Mesothelial cell of epicardium (in vitro differentiated cells): Measurements from ENCODE around the gene ANO1. TPM values are rescaled to one million over a fixed set of nuclear protein-coding genes. Genes with fewer than 3 reads are reported as not detected.

Experiments
- DNase-seq, 2 experiments: peaks; one replicate each; pipeline ENCODE4 v3.0.0; 2021; ENCODE audit warnings: low spot score in 2 of 2; ENCODE audit not compliant: unreplicated experiment in 2 of 2
- H3K27ac Mint-ChIP-seq: 2 replicates; pipeline ENCODE4 v1.8.0; 2021; ENCODE audit warnings: mixed read lengths
- H3K27me3 Mint-ChIP-seq: 2 replicates; pipeline ENCODE4 v1.8.0; 2021; ENCODE audit warnings: low read depth, mixed read lengths
- H3K36me3 Mint-ChIP-seq: 2 replicates; pipeline ENCODE4 v1.8.0; 2021; ENCODE audit warnings: mixed read lengths
- H3K4me1 Mint-ChIP-seq: 2 replicates; pipeline ENCODE4 v1.8.0; 2021; ENCODE audit warnings: mixed read lengths
- H3K4me3 Mint-ChIP-seq: 2 replicates; pipeline ENCODE4 v1.8.0; 2021; ENCODE audit warnings: mild to moderate bottlenecking, moderate library complexity, mixed read lengths
- H3K9me3 Mint-ChIP-seq: 2 replicates; pipeline ENCODE4 v1.8.0; 2021; ENCODE audit warnings: mixed read lengths
- total RNA-seq: library from RNA; stranded (reverse); gene quantifications from 3 replicates; pipeline ENCODE4 v1.2.1, GENCODE V29; 2021
- TF ChIP-seq, protein P1 (sequence below): fragments of 200-600 bp; sonication (generic); IDR thresholded peaks from one replicate; pipeline ENCODE4 v1.5.0; 2021; ENCODE audit warnings: antibody characterized with exemption; ENCODE audit not compliant: unreplicated experiment

Gene ANO1
- total RNA-seq, 1 donor from 2014 or later, result 37.2 TPM

DNA sequence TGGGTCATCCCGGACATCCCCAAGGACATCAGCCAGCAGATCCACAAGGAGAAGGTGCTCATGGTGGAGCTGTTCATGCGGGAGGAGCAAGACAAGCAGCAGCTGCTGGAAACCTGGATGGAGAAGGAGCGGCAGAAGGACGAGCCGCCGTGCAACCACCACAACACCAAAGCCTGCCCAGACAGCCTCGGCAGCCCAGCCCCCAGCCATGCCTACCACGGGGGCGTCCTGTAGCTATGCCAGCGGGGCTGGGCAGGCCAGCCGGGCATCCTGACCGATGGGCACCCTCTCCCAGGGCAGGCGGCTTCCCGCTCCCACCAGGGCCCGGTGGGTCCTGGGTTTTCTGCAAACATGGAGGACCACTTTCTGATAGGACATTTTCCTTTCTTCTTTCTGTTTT is 109.7 kb downstream of the ANO1 start:
- DNase-seq, result no peak
- Mint-ChIP-seq H3K27me3 (peaks cover 6% of the 10 kb centered on the region), H3K4me1 (peaks cover 3% of the 10 kb centered on the region), H3K27ac (no peak overlapping the region), H3K4me3 (no peak overlapping the region), H3K9me3 (no peaks in the 10 kb centered on the region), H3K36me3 (no peaks in the 10 kb centered on the region)
- TF ChIP-seq, protein P1, sequence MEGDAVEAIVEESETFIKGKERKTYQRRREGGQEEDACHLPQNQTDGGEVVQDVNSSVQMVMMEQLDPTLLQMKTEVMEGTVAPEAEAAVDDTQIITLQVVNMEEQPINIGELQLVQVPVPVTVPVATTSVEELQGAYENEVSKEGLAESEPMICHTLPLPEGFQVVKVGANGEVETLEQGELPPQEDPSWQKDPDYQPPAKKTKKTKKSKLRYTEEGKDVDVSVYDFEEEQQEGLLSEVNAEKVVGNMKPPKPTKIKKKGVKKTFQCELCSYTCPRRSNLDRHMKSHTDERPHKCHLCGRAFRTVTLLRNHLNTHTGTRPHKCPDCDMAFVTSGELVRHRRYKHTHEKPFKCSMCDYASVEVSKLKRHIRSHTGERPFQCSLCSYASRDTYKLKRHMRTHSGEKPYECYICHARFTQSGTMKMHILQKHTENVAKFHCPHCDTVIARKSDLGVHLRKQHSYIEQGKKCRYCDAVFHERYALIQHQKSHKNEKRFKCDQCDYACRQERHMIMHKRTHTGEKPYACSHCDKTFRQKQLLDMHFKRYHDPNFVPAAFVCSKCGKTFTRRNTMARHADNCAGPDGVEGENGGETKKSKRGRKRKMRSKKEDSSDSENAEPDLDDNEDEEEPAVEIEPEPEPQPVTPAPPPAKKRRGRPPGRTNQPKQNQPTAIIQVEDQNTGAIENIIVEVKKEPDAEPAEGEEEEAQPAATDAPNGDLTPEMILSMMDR, result no peak

DNA sequence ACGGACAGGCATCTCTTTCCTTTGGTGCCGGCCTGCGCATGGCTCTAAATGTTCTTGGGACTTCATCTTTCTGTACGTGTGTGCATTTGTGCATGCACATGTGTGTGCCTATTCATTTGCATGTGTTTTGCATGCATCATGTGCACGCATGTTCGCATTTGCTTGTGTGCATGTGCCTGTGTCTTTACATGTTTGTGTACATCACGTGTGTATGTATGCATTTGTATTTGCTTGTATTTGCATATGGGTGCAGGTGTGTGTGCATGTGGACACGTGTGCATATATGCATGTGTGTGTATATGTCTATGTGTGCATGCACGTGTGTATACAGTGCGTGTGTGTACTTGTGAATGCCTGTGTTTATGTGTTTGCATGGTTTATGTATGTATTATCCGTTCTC is 111.5 kb downstream of the ANO1 start:
- Mint-ChIP-seq H3K27ac (no peak overlapping the region), H3K27me3 (peaks cover 6% of the 10 kb centered on the region), H3K36me3 (no peaks in the 10 kb centered on the region), H3K4me3 (no peak overlapping the region), H3K9me3 (no peaks in the 10 kb centered on the region), H3K4me1 (peaks cover 3% of the 10 kb centered on the region)
- DNase-seq, result no peak
- TF ChIP-seq, protein P1, result no peak

DNA sequence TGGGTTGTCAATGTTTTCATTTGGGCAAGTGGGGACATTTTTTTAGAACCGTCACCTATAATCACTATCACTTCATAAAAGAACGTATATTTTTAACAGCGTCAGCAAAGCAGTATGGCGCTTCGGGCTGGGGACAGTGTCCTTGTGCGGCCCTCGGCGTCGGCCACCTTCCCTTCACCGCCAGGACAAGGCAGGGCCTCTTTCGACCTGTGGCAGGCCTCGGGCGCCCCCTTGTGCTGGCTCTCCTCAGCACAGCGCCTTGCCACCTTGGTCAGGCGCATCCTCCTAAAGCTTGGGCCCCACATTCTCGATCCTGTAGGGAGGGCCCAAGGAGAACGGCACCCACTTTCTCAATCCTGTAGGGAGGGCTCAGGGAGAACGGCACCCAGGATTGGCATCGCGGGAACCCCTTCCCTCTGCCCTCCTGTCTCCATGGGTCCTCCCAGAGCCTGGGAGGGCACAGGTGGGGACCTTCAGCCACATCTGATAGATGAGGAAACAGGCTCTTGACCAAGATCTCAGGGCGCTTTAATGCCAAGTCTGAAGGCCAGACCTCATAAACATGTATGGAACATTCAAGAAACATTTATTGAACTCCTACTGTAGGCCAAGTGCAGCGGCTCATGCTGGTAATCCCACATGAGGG is 113.5 kb downstream of the ANO1 start:
- peaks cover 8% of the 10 kb centered on the region for H3K27me3 Mint-ChIP-seq
- no peaks in the 10 kb centered on the region for H3K36me3 Mint-ChIP-seq

DNA sequence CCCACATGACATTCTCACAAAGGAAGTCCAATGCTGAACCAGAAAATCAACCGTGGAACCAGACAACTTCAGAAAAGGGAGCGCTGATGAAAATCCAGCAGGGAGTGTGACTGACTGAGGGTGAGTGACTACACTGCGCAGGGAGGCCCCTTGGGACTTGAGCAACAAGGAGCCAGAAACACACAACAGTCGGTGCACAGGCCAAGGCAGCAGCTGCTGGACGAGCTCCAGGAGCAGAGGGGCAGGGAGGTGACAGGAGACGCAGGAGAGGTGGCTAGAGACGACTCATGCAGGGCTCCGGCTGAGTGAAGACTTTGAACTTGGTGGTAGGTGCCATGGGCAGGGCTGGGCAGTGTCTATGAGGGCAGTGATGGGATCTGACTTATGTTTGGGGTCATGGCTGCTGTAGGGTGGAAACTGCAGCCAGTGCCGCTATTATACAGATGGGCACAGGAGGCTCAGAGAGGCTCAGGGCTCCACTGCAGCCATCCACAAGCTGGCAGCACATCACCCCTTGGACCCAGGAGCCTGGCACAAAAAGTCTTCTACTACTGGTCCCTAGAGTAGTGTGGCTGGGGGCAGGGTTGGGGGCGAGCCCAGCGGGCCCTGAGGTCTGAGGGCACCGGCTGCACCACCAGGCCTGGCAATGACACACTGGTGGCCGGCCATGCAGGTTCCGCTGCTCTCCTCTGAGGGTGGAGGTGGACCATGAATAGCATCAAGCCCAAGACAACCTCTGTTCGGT is 114.7 kb downstream of the ANO1 start:
- Mint-ChIP-seq H3K4me1 (peaks cover 3% of the 10 kb centered on the region), H3K4me3 (no peak overlapping the region), H3K9me3 (no peaks in the 10 kb centered on the region), H3K27me3 (peaks cover 4% of the 10 kb centered on the region), H3K36me3 (no peaks in the 10 kb centered on the region), H3K27ac (no peak overlapping the region)
- DNase-seq, result no peak
- TF ChIP-seq, protein P1, result no peak

More for the DNA sequence above, 113.5 kb downstream of the ANO1 start:
- Mint-ChIP-seq H3K27ac (no peak overlapping the region), H3K9me3 (no peaks in the 10 kb centered on the region), H3K4me1 (peaks cover 3% of the 10 kb centered on the region), H3K4me3 (no peak overlapping the region)
- TF ChIP-seq, protein P1, result peak; percentile 85
- DNase-seq, result peak; percentile 62 to 89

DNA sequence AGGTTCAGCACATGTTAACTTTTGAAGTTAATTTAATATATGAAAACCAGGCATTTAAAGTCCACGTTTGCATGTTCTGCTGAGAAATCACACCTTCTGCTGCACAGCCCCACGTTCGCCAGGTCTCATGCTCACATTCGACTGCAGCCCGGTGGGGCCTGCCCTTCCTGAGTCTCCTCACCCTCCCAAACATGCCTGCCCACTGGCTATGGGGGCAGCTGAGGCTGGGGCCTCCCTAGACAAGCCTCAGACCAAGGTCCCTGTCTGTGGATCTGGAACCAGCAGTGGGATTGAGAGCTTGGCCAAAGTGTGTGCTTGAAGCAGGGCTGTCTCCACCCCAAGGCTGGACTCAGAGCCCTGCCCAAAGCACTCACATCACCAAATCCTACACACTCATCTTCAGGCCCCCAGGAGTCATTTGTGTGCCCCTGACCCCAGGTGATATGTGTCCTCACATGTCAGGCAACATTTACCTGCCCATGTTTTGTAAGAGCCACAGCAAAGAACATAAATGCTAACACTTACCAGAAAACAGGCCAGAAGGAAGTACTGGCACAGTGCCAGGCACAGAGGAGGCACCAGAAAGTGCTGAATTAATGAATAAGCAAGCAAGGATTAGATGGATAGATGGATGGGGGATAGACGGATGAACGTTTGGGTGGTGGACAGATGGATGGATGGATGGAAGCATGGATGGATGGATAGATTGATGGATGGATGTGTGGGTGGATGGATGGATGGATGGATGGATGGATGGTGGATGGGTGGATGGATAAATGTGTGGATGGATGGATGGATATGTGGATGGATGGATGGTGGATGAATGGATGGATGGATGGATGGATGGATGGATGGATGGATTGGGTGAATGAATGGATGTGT is 115.5 kb downstream of the ANO1 start:
- TF ChIP-seq, protein P1, result no peak
- no peak overlapping the region for H3K27ac Mint-ChIP-seq
- no peaks in the 10 kb centered on the region for H3K9me3 Mint-ChIP-seq
- peaks cover 3% of the 10 kb centered on the region for H3K27me3 Mint-ChIP-seq
- H3K4me3 Mint-ChIP-seq, result no peak overlapping the region
- DNase-seq, result no peak
- no peaks in the 10 kb centered on the region for H3K36me3 Mint-ChIP-seq
- peaks cover 3% of the 10 kb centered on the region for H3K4me1 Mint-ChIP-seq
